GM12892 (cell line): ENCODE measurements around the gene STARD8.

ENCODE experiments used
- POLR2AphosphoS5 ChIP-seq: IDR thresholded peaks from 2 replicates; pipeline ENCODE4 v1.6.1; 2011; ENCODE audit warnings: low read depth, low read length, control low read depth
- TAF1 ChIP-seq: IDR thresholded peaks from 2 replicates; pipeline ENCODE4 v1.6.1; 2011; ENCODE audit warnings: low read depth, mild to moderate bottlenecking, control low read depth, low read length, borderline replicate concordance

GRCh38 chrX:68672581-68673318, 25.3 kb downstream of the STARD8 start:
- TF ChIP-seq POLR2AphosphoS5 (no peak), TAF1 (no peak)
